Measurements from ENCODE around the gene IL1RAP.

IL1RAP gene

GRCh38 chr3:190595807-190596206 lies 81.9 kb downstream of the IL1RAP start:
- no peak overlapping the region for H3K27ac Mint-ChIP-seq
- ATAC-seq = no peak

GRCh38 chr3:190596349-190597285 lies 82.7 kb downstream of the IL1RAP start:
- ATAC-seq = no peak
- peaks cover 13% of the 10 kb centered on the region for H3K4me1 Mint-ChIP-seq
- H3K4me3 Mint-ChIP-seq = no peak overlapping the region
- no peak overlapping the region for H3K27ac Mint-ChIP-seq
- H3K27me3 Mint-ChIP-seq = no peaks in the 10 kb centered on the region
- peaks cover 5 to 7% of the 10 kb centered on the region in 2 donors for H3K9me3 Mint-ChIP-seq
- no peak for DNase-seq

More at GRCh38 chr3:190595807-190596206, 81.9 kb downstream of the IL1RAP start:
- Mint-ChIP-seq H3K4me1 (peaks cover 13% of the 10 kb centered on the region), H3K9me3 (peaks cover 5 to 7% of the 10 kb centered on the region in 2 donors), H3K27me3 (no peaks in the 10 kb centered on the region), H3K4me3 (no peak overlapping the region)
- no peak for DNase-seq

GRCh38 chr3:190597291-190597690 lies 83.4 kb downstream of the IL1RAP start:
- H3K4me1 Mint-ChIP-seq = peaks cover 13% of the 10 kb centered on the region
- no peak overlapping the region for H3K27ac Mint-ChIP-seq
- H3K4me3 Mint-ChIP-seq = no peak overlapping the region
- no peak for DNase-seq
- H3K27me3 Mint-ChIP-seq = no peaks in the 10 kb centered on the region
- peaks cover 5 to 7% of the 10 kb centered on the region in 2 donors for H3K9me3 Mint-ChIP-seq
- no peak for ATAC-seq

GRCh38 chr3:190601622-190602021 lies 87.7 kb downstream of the IL1RAP start:
- peaks cover 4% of the 10 kb centered on the region for H3K4me1 Mint-ChIP-seq
- peaks cover 5 to 7% of the 10 kb centered on the region in 2 donors for H3K9me3 Mint-ChIP-seq
- no peak overlapping the region for H3K27ac Mint-ChIP-seq
- no peak overlapping the region for H3K4me3 Mint-ChIP-seq
- ATAC-seq (no peak), DNase-seq (no peak)
- H3K27me3 Mint-ChIP-seq = no peaks in the 10 kb centered on the region

GRCh38 chr3:190605385-190605784 lies 91.5 kb downstream of the IL1RAP start:
- Mint-ChIP-seq H3K9me3 (peaks cover 5 to 7% of the 10 kb centered on the region in 2 donors), H3K27me3 (no peaks in the 10 kb centered on the region), H3K27ac (peak overlapping the region; percentile 8 to 29), H3K4me3 (no peak overlapping the region), H3K4me1 (peaks cover 4% of the 10 kb centered on the region)
- DNase-seq = no peak
- ATAC-seq = no peak

GRCh38 chr3:190606596-190606995 lies 92.7 kb downstream of the IL1RAP start:
- DNase-seq (no peak), ATAC-seq (no peak)
- H3K4me1 Mint-ChIP-seq = peaks cover 4% of the 10 kb centered on the region
- H3K4me3 Mint-ChIP-seq = no peak overlapping the region
- peaks cover 5 to 7% of the 10 kb centered on the region in 2 donors for H3K9me3 Mint-ChIP-seq
- no peaks in the 10 kb centered on the region for H3K27me3 Mint-ChIP-seq
- H3K27ac Mint-ChIP-seq = no peak overlapping the region

GRCh38 chr3:190607021-190607420 lies 93.1 kb downstream of the IL1RAP start:
- Mint-ChIP-seq H3K4me3 (no peak overlapping the region), H3K27ac (no peak overlapping the region), H3K4me1 (peaks cover 4% of the 10 kb centered on the region), H3K9me3 (peaks cover 5 to 7% of the 10 kb centered on the region in 2 donors), H3K27me3 (no peaks in the 10 kb centered on the region)
- no peak for DNase-seq
- ATAC-seq = no peak

- DNase-seq (no peak), ATAC-seq (no peak)
- no peaks in the 10 kb centered on the region for H3K27me3 Mint-ChIP-seq
- no peak overlapping the region for H3K27ac Mint-ChIP-seq
- no peaks in the 10 kb centered on the region for H3K4me1 Mint-ChIP-seq
- H3K9me3 Mint-ChIP-seq = peaks cover 5 to 7% of the 10 kb centered on the region in 2 donors
- H3K4me3 Mint-ChIP-seq = no peak overlapping the region
Observed at GRCh38 chr3:190608850-190609589, 95.1 kb downstream of the IL1RAP start.

GRCh38 chr3:190614226-190615059 lies 100.6 kb downstream of the IL1RAP start:
- peak; percentile 21 for ATAC-seq

GRCh38 chr3:190615060-190615384 lies 101.1 kb downstream of the IL1RAP start:
- DNase-seq (no peak), ATAC-seq (no peak)
- Mint-ChIP-seq H3K27ac (no peak overlapping the region), H3K9me3 (peaks cover 0 to 7% of the 10 kb centered on the region in 2 donors), H3K4me3 (no peak overlapping the region), H3K4me1 (peaks cover 53% of the 10 kb centered on the region), H3K27me3 (no peaks in the 10 kb centered on the region)

More at GRCh38 chr3:190614226-190615059, 100.6 kb downstream of the IL1RAP start:
- Mint-ChIP-seq H3K27ac (peak overlapping the region in 1 of 2 donors; percentile 30), H3K4me3 (no peak overlapping the region), H3K4me1 (peaks cover 48% of the 10 kb centered on the region), H3K9me3 (peaks cover 0 to 7% of the 10 kb centered on the region in 2 donors), H3K27me3 (no peaks in the 10 kb centered on the region)
- no peak for DNase-seq

GRCh38 chr3:190615607-190616006 lies 101.7 kb downstream of the IL1RAP start:
- ATAC-seq = no peak
- H3K27me3 Mint-ChIP-seq = no peaks in the 10 kb centered on the region
- H3K4me1 Mint-ChIP-seq = peaks cover 59% of the 10 kb centered on the region
- no peak overlapping the region for H3K27ac Mint-ChIP-seq
- no peak overlapping the region for H3K4me3 Mint-ChIP-seq
- no peak for DNase-seq
- H3K9me3 Mint-ChIP-seq = peaks cover 0 to 7% of the 10 kb centered on the region in 2 donors

- Mint-ChIP-seq H3K4me1 (peaks cover 67% of the 10 kb centered on the region), H3K4me3 (peak overlapping the region in 1 of 2 donors; percentile 61), H3K9me3 (peaks cover 0 to 7% of the 10 kb centered on the region in 2 donors), H3K27ac (peak overlapping the region; percentile 94 to 96), H3K27me3 (no peaks in the 10 kb centered on the region)
- no peak for DNase-seq
- ATAC-seq = no peak
Observed at GRCh38 chr3:190616637-190617036, 102.8 kb downstream of the IL1RAP start.

GRCh38 chr3:190617185-190617584 lies 103.3 kb downstream of the IL1RAP start:
- peak; percentile 19 to 47 for DNase-seq
- Mint-ChIP-seq H3K4me3 (peak overlapping the region; percentile 53 to 61), H3K9me3 (peaks cover 0 to 7% of the 10 kb centered on the region in 2 donors), H3K27me3 (no peaks in the 10 kb centered on the region), H3K4me1 (peaks cover 67% of the 10 kb centered on the region), H3K27ac (peak overlapping the region; percentile 94 to 96)
- ATAC-seq = peak; percentile 66

GRCh38 chr3:190618330-190619030 lies 104.6 kb downstream of the IL1RAP start:
- Mint-ChIP-seq H3K9me3 (peaks cover 0 to 7% of the 10 kb centered on the region in 2 donors), H3K4me1 (peaks cover 74% of the 10 kb centered on the region), H3K4me3 (peak overlapping the region; percentile 65 to 69), H3K27me3 (no peaks in the 10 kb centered on the region), H3K27ac (peak overlapping the region; percentile 94 to 96)
- no peak for DNase-seq
- peak; percentile 92 for ATAC-seq
